HepG2 (cell line): Measurements from ENCODE around the gene PDP2. TPM values are rescaled to one million over a fixed set of nuclear protein-coding genes. Genes with fewer than 3 reads are reported as not detected.

Experiments used
- ATF7-NPFF ChIP-seq: sonication (generic); formaldehyde crosslinking; IDR thresholded peaks from 2 replicates; pipeline ENCODE4 v1.8.1; 2023; ENCODE audit warnings: mild to moderate bottlenecking, low read depth, missing genetic modification reagents, moderate library complexity
- FOXA1 ChIP-seq, 2 experiments: fragments of 450-650 bp in 1 of 2; sonication (generic) in 1 of 2; formaldehyde crosslinking in 1 of 2; IDR thresholded peaks; 2 replicates each; pipeline versions ENCODE4 v1.4.0 to v1.6.1; 2016 to 2020; ENCODE audit warnings: missing genetic modification reagents in 1 of 2
- FOXO1 ChIP-seq: sonication (generic); formaldehyde crosslinking; IDR thresholded peaks from 2 replicates; pipeline ENCODE4 v1.4.0; 2020; ENCODE audit warnings: missing genetic modification reagents
- GATAD2A ChIP-seq: IDR thresholded peaks from 2 replicates; pipeline ENCODE4 v1.6.1; 2016
- KAT7 ChIP-seq: IDR thresholded peaks from 2 replicates; pipeline ENCODE4 v1.6.1; 2018; ENCODE audit warnings: borderline replicate concordance, missing compliant biosample characterization
- MAZ ChIP-seq, 2 experiments: sonication (generic) in 1 of 2; formaldehyde crosslinking in 1 of 2; IDR thresholded peaks; 2 replicates each; pipeline versions ENCODE4 v1.5.0 to v1.6.1; 2012 to 2020; ENCODE audit warnings: low read depth in 2 of 2, mild to moderate bottlenecking in 2 of 2, borderline replicate concordance in 1 of 2, improper control_type of control experiment in 1 of 2, low read length in 1 of 2, missing genetic modification reagents in 1 of 2, moderate library complexity in 1 of 2
- MTA1 ChIP-seq: sonication (generic); formaldehyde crosslinking; IDR thresholded peaks from 2 replicates; pipeline ENCODE4 v1.4.0; 2020; ENCODE audit warnings: missing genetic modification reagents, mild to moderate bottlenecking, borderline replicate concordance
- MYPOP ChIP-seq: sonication (generic); formaldehyde crosslinking; IDR thresholded peaks from 2 replicates; pipeline ENCODE4 v1.8.1; 2023; ENCODE audit warnings: mild to moderate bottlenecking, moderate library complexity, missing genetic modification reagents
- PITX1 ChIP-seq: sonication (generic); formaldehyde crosslinking; IDR thresholded peaks from 2 replicates; pipeline ENCODE4 v1.5.1; 2020; ENCODE audit warnings: mild to moderate bottlenecking, missing genetic modification reagents
- RAD21 ChIP-seq: fragments of 450-650 bp; formaldehyde crosslinking; IDR thresholded peaks from 2 replicates; pipeline ENCODE4 v1.5.0; 2020; ENCODE audit warnings: mild to moderate bottlenecking
- REL ChIP-seq: sonication (generic); formaldehyde crosslinking; conservative IDR thresholded peaks from 2 replicates; pipeline ENCODE4 v1.8.0; 2022; ENCODE audit warnings: mild to moderate bottlenecking, missing genetic modification reagents, moderate library complexity
- TARDBP ChIP-seq: sonication (generic); formaldehyde crosslinking; IDR thresholded peaks from 2 replicates; pipeline ENCODE4 v1.8.0; 2022; ENCODE audit warnings: mild to moderate bottlenecking, missing genetic modification reagents
- ZNF12 ChIP-seq: sonication (generic); formaldehyde crosslinking; IDR thresholded peaks from 2 replicates; pipeline ENCODE4 v1.5.0; 2020; ENCODE audit warnings: missing genetic modification reagents
- ZNF383 ChIP-seq: sonication (generic); formaldehyde crosslinking; IDR thresholded peaks from 2 replicates; pipeline ENCODE4 v1.4.0; 2020; ENCODE audit warnings: missing genetic modification reagents, mild to moderate bottlenecking, borderline replicate concordance
- ZNF709 ChIP-seq: sonication (generic); formaldehyde crosslinking; IDR thresholded peaks from 2 replicates; pipeline ENCODE4 v1.5.0; 2020; ENCODE audit warnings: mild to moderate bottlenecking, missing genetic modification reagents
- ZNF768 ChIP-seq: sonication (generic); formaldehyde crosslinking; IDR thresholded peaks from 2 replicates; pipeline ENCODE4 v1.4.0; 2020; ENCODE audit warnings: missing genetic modification reagents
- ZNF780A ChIP-seq: sonication (generic); formaldehyde crosslinking; IDR thresholded peaks from 2 replicates; pipeline ENCODE4 v1.8.0; 2022; ENCODE audit warnings: mild to moderate bottlenecking, missing genetic modification reagents, moderate library complexity
- polyA plus RNA-seq, 8 experiments: library from polyadenylated mRNA; depleted of rRNA in 3 of 8; stranded (reverse) in 7 of 8; unstranded in 1 of 8; fragments of >200 nt; fragmentation: Illumina TruSeq in 4 of 8; extraction: Trizol in 4 of 8; gene quantifications; 2 replicates each; pipeline versions ENCODE4 v1.2.1 to v1.2.3, GENCODE V29; 2011 to 2016; ENCODE audit warnings: low read depth in 4 of 8, missing spikeins in 1 of 8, mixed read lengths in 1 of 8; ENCODE audit not compliant: insufficient read depth in 1 of 8
- total RNA-seq, 5 experiments: library from RNA; depleted of rRNA; stranded (reverse); fragments of >200 nt; fragmentation: Illumina TruSeq; extraction: Trizol; gene quantifications; 2 replicates each; pipeline ENCODE4 v1.2.3, GENCODE V29; 2016; ENCODE audit warnings: low read depth in 1 of 5
- TF ChIP-seq, protein P1 (sequence below): sonication (generic); formaldehyde crosslinking; conservative IDR thresholded peaks from 2 replicates; pipeline ENCODE4 v1.5.0; 2020; ENCODE audit warnings: missing genetic modification reagents
- TF ChIP-seq, protein P2 (sequence below): IDR thresholded peaks from 2 replicates; pipeline ENCODE4 v1.4.0; 2020; ENCODE audit warnings: mild to moderate bottlenecking, missing genetic modification reagents

PDP2 gene
- total and polyA plus RNA-seq, 2 of the 13 experiments (the other 11 are each of a cell fraction or from before 2014, with no cell fraction given), result 12.8 to 15.8 TPM

- TF ChIP-seq MAZ (IDR thresholded peaks at IDR 0.05; ENCODE audit: borderline replicate concordance, low read depth, low read length), result no peak
- peak; percentile 77; the same call in 1 of the 2 replicates for TF ChIP-seq MAZ (CRISPR knock-in tag; IDR thresholded peaks at IDR 0.05; ENCODE audit: low read depth)
- TF ChIP-seq ZNF383 (CRISPR knock-in tag), result no peak
- peak; percentile 83 for TF ChIP-seq ZNF12 (CRISPR knock-in tag)
- TF ChIP-seq MTA1 (CRISPR knock-in tag), result peak; percentile 88; the same call in 1 of the 2 replicates
- TF ChIP-seq ATF7-NPFF, result peak; percentile 85
- TF ChIP-seq REL, result 0 out of 2 replicates have a peak, but pooled peaks have one; percentile 54
- peak; percentile 50; the same call in 1 of the 2 replicates for TF ChIP-seq ZNF780A (CRISPR knock-in tag)
- TF ChIP-seq PITX1 (CRISPR knock-in tag), result 0 out of 2 replicates have a peak, but pooled peaks have one; percentile 54
- TF ChIP-seq ZNF768, result peak; percentile 95
- 0 out of 2 replicates have a peak, but pooled peaks have one; percentile 69 for TF ChIP-seq KAT7 (CRISPR knock-in tag)
- TF ChIP-seq FOXA1 (IDR thresholded peaks at IDR 0.05), result no peak
- peak; percentile 8; the same call in 1 of the 2 replicates for TF ChIP-seq FOXA1 (CRISPR knock-in tag; IDR thresholded peaks at IDR 0.05)
- TF ChIP-seq TARDBP (CRISPR knock-in tag), result peak; percentile 93
- peak; percentile 82 for TF ChIP-seq GATAD2A (CRISPR knock-in tag)
- TF ChIP-seq, protein P1, sequence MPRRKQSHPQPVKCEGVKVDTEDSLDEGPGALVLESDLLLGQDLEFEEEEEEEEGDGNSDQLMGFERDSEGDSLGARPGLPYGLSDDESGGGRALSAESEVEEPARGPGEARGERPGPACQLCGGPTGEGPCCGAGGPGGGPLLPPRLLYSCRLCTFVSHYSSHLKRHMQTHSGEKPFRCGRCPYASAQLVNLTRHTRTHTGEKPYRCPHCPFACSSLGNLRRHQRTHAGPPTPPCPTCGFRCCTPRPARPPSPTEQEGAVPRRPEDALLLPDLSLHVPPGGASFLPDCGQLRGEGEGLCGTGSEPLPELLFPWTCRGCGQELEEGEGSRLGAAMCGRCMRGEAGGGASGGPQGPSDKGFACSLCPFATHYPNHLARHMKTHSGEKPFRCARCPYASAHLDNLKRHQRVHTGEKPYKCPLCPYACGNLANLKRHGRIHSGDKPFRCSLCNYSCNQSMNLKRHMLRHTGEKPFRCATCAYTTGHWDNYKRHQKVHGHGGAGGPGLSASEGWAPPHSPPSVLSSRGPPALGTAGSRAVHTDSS (CRISPR knock-in tag), result no peak
- TF ChIP-seq, protein P2, sequence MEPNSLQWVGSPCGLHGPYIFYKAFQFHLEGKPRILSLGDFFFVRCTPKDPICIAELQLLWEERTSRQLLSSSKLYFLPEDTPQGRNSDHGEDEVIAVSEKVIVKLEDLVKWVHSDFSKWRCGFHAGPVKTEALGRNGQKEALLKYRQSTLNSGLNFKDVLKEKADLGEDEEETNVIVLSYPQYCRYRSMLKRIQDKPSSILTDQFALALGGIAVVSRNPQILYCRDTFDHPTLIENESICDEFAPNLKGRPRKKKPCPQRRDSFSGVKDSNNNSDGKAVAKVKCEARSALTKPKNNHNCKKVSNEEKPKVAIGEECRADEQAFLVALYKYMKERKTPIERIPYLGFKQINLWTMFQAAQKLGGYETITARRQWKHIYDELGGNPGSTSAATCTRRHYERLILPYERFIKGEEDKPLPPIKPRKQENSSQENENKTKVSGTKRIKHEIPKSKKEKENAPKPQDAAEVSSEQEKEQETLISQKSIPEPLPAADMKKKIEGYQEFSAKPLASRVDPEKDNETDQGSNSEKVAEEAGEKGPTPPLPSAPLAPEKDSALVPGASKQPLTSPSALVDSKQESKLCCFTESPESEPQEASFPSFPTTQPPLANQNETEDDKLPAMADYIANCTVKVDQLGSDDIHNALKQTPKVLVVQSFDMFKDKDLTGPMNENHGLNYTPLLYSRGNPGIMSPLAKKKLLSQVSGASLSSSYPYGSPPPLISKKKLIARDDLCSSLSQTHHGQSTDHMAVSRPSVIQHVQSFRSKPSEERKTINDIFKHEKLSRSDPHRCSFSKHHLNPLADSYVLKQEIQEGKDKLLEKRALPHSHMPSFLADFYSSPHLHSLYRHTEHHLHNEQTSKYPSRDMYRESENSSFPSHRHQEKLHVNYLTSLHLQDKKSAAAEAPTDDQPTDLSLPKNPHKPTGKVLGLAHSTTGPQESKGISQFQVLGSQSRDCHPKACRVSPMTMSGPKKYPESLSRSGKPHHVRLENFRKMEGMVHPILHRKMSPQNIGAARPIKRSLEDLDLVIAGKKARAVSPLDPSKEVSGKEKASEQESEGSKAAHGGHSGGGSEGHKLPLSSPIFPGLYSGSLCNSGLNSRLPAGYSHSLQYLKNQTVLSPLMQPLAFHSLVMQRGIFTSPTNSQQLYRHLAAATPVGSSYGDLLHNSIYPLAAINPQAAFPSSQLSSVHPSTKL (CRISPR knock-in tag), result peak; percentile 72
- TF ChIP-seq RAD21, result peak; percentile 74
- TF ChIP-seq FOXO1, result 0 out of 2 replicates have a peak, but pooled peaks have one; percentile 65
- 0 out of 2 replicates have a peak, but pooled peaks have one; percentile 53 for TF ChIP-seq MYPOP (CRISPR knock-in tag)
- 0 out of 2 replicates have a peak, but pooled peaks have one; percentile 64 for TF ChIP-seq ZNF709 (CRISPR knock-in tag)
These were observed 7.2 kb upstream of the PDP2 start (continued) for GRCh38 chr16:66872943-66873684.
